Heart left ventricle (tissue), 16 donors: ENCODE results near the gene NTNG2. TPM values are rescaled to one million over a fixed set of nuclear protein-coding genes. Genes with fewer than 3 reads are reported as not detected.
A peak's percentile ranks its signal among the peaks of the same experiment; 100 is the strongest.

Source experiments
- ATAC-seq, 4 donors: fragments of 200-7000 bp; cut with Tn5 transposase; one replicate each; pipeline ENCODE4 v1.9.1; 2020 to 2022; ENCODE audit warnings: moderate library complexity in 4 of 4, mild to moderate bottlenecking in 3 of 4, moderate number of reproducible peaks in 1 of 4
- DNase-seq, 5 donors: peaks; one replicate each; pipeline ENCODE4 v3.0.0-alpha.2; 2020
- H3K27ac ChIP-seq, 12 donors: fragments of 200-600 bp; sonication (generic) in 4 of 12; one replicate each; pipeline versions ENCODE4 v1.5.0 to v1.8.0; 2016 to 2022; ENCODE audit warnings: mild to moderate bottlenecking in 2 of 12
- H3K27me3 ChIP-seq, 9 donors: fragments of 200-600 bp; sonication (generic) in 2 of 9; one replicate each; pipeline versions ENCODE4 v1.5.1 to v1.8.0; 2016 to 2022; ENCODE audit warnings: mild to moderate bottlenecking in 3 of 9
- H3K36me3 ChIP-seq, 9 donors: fragments of 200-600 bp; sonication (generic) in 2 of 9; one replicate each; pipeline versions ENCODE4 v1.5.0 to v1.8.0; 2018 to 2022; ENCODE audit warnings: mild to moderate bottlenecking in 2 of 9
- H3K4me1 ChIP-seq, 12 donors: fragments of 200-600 bp; sonication (generic) in 4 of 12; one replicate each; pipeline versions ENCODE4 v1.5.0 to v1.8.0; 2016 to 2022; ENCODE audit warnings: mild to moderate bottlenecking in 3 of 12
- H3K4me3 ChIP-seq, 12 donors: fragments of 200-600 bp; sonication (generic) in 4 of 12; one replicate each; pipeline versions ENCODE4 v1.5.0 to v1.8.0; 2017 to 2022; ENCODE audit warnings: mild to moderate bottlenecking in 9 of 12, moderate library complexity in 4 of 12
- H3K9me3 ChIP-seq, 12 donors: fragments of 200-600 bp; sonication (generic) in 4 of 12; one replicate each; pipeline versions ENCODE4 v1.5.0 to v1.8.0; 2016 to 2022; ENCODE audit warnings: mild to moderate bottlenecking in 1 of 12
- POLR2A ChIP-seq, 2 donors: fragments of 450-650 bp; IDR thresholded peaks; one replicate each; pipeline ENCODE4 v1.6.1; 2017; ENCODE audit warnings: antibody characterized with exemption in 2 of 2, mild to moderate bottlenecking in 2 of 2, moderate library complexity in 2 of 2
- WGBS, 4 donors: extraction: QIAGEN DNeasy Blood & Tissue Kit in 2 of 4; methylation state at CpG; one replicate each; pipeline versions ENCODE4 v1.1.5 to v1.1.7; 2013 to 2018; 5-methylcytosine and 5-hydroxymethylcytosine counted together
- intact Hi-C, 10 donors: fragments of 100-400 bp; cut with DNase I; formaldehyde crosslinking; loops; one replicate each; pipeline versions ENCODE4 v1.11.1 to v1.14.2; 2022
- polyA plus RNA-seq, 2 donors: library from polyadenylated mRNA; stranded (reverse); fragments of 200-250 nt; gene quantifications; one replicate each; pipeline ENCODE4 v1.2.3, GENCODE V29; 2013
- total RNA-seq, 9 donors: library from RNA; depleted of rRNA in 2 of 9; stranded (reverse); fragments of >200 nt in 2 of 9; fragmentation: NEBNext Ultra II Directional in 3 of 9; extraction: Animal tissue kit (Norgen Biotek cat#: 25700) in 3 of 9; gene quantifications; one replicate each; pipeline versions ENCODE4 v1.1.0 to v1.2.4, GENCODE V29; 2016 to 2023
- TF ChIP-seq, protein P1 (sequence below), 12 donors: fragments of 200-600 bp; sonication (generic) in 4 of 12; IDR thresholded peaks; one replicate each; pipeline versions ENCODE4 v1.5.0 to v1.8.0; 2018 to 2022; ENCODE audit warnings: antibody characterized with exemption in 12 of 12, mild to moderate bottlenecking in 5 of 12
- donor health status: ischemic (EF 13 %, LVEDD 7.1; RV severe dilation, severe dysfunction).
- donor health status: healthy with polysubstance abuse.
- donor health status: DM: no; HTN: yes; CAD: no.
- donor health status: DM: no; HTN: no; CAD: no.
- donor health status: ischemic (EF 25% LVEDD 6.9; RV normal size, moderate dysfunction).
- donor health status: ischemic (EF 25% LVEDD 5.7; RV mildly dilated, moderate dysfunction).
- donor health status: healthy.
- donor health status: DM: yes; HTN: yes; CAD: no.
- donor health status: ischemic (EF 35%, LVEDD 5.7; RV mildly dilated, moderate dysfunction).
- donor health status: nonischemic (EF 11% LVEDD 7.7; RV severe dilation, severe dysfunction).
- donor health status: DM: yes; HTN: yes; CAD: no.
- donor health status: PGD.
- donor health status: ischemic (EF 29% LVEDD 5.4; RV normal size, mild dysfunction).
- donor health status: nonischemic (EF 23%, LVEDD 6.1; RV moderate dilation, normal function).

The NTNG2 gene
- total and polyA plus RNA-seq, 11 donors = 0.28 to 4.1 (median 2.2) TPM

DNA sequence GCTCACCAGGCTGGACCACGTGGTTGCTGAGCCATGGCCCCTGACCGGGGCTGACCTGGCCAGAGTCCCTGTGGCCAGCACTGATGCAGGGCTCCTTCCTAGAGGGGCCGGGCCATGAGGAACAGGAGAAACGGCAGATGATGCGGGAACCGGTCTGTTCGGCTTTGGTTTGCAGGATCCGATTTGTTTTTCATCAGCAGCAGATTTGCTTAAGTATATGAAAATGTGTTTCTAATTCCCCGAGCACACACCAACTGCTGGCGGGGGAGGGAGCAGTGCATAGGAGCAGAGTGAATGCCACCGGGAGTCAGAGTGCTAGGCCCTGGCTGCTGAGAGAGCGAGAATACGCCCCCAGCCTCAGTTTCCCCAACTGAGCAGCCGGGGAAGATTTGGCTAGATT, 13.6 kb downstream of the NTNG2 start:
- Histone ChIP-seq H3K4me3 (no peak overlapping the region), H3K27me3 (no peaks in the 10 kb centered on the region), H3K36me3 (no peaks in the 10 kb centered on the region), H3K9me3 (no peaks in the 10 kb centered on the region), H3K4me1 (no peaks in the 10 kb centered on the region), H3K27ac (no peak overlapping the region)
- DNase-seq (no peak), ATAC-seq (no peak)
- WGBS, 4 donors = 58 to 66% (median 62%) methylated on average over 14 of the region's 14 CpGs
- intact Hi-C loops = no loop called here
- TF ChIP-seq POLR2A (IDR thresholded peaks at IDR 0.05) = no peak
- TF ChIP-seq, protein P1, sequence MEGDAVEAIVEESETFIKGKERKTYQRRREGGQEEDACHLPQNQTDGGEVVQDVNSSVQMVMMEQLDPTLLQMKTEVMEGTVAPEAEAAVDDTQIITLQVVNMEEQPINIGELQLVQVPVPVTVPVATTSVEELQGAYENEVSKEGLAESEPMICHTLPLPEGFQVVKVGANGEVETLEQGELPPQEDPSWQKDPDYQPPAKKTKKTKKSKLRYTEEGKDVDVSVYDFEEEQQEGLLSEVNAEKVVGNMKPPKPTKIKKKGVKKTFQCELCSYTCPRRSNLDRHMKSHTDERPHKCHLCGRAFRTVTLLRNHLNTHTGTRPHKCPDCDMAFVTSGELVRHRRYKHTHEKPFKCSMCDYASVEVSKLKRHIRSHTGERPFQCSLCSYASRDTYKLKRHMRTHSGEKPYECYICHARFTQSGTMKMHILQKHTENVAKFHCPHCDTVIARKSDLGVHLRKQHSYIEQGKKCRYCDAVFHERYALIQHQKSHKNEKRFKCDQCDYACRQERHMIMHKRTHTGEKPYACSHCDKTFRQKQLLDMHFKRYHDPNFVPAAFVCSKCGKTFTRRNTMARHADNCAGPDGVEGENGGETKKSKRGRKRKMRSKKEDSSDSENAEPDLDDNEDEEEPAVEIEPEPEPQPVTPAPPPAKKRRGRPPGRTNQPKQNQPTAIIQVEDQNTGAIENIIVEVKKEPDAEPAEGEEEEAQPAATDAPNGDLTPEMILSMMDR (IDR thresholded peaks at IDR 0.05) = no peak

DNA sequence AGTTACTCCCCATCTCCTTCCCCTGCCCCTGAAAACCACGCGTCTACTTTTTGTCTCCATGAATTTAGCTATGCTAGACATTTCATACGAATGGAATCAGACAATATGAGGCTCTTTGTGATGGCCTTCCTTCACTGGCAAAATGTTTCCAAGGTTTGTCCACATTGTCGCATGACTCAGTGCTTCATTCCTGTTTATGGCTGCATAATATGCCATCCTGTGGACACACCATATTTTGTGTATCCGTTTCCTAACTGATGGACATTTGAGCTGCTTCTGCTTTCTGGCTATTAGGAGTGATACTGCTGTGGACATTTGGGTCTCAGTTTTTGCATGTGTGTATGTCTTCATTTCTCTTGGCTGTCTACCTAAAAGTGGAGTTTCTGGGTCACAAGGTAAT, 14.5 kb downstream of the NTNG2 start:
- H3K27ac ChIP-seq = no peak overlapping the region
- no peaks in the 10 kb centered on the region for H3K27me3 ChIP-seq
- no peaks in the 10 kb centered on the region for H3K9me3 ChIP-seq
- DNase-seq (no peak), ATAC-seq (no peak)
- intact Hi-C loops = no loop called here
- H3K4me3 ChIP-seq = no peak overlapping the region
- H3K4me1 ChIP-seq = peaks cover 0 to 1% (median 0%) of the 10 kb centered on the region in 12 donors
- WGBS, 4 donors = 84 to 94% (median 93%) methylated on average over 5 of the region's 5 CpGs
- TF ChIP-seq, protein P1 (IDR thresholded peaks at IDR 0.05) = no peak
- no peak for TF ChIP-seq POLR2A (IDR thresholded peaks at IDR 0.05)
- H3K36me3 ChIP-seq = no peaks in the 10 kb centered on the region

DNA sequence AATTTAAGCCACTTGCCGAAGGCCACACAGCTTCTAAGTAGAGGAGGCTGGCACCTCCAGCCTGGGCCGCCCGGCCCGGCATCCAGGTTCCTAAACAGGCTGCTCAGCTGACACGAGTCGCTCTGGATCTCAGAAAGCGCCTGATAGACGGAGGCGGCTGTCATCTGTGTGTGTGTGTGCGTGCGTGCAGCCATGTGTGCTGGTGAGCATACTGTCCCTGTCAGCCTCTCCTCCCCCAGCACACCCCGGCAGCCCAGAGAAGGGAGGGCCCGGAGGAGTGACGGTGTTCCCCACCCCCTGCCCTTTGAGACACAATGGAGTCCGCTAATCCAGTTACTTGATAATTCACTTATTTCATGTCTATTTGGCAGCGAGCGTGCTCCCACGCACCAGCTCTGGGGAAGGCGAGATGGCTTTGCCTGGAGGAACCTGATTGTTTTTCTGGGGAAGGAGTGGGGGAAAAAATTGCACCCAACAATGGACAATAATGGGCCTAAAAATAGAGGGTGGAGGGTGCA, 20.0 kb downstream of the NTNG2 start:
- ATAC-seq (peak; percentile 92 to 93 (median 92)), DNase-seq (peak in 4 of 5 donors; percentile 43 to 85 (median 72))
- Histone ChIP-seq H3K27ac (peak overlapping the region in 9 of 12 donors; percentile 16 to 79 (median 67)), H3K9me3 (no peaks in the 10 kb centered on the region), H3K4me1 (peaks cover 0 to 16% (median 6%) of the 10 kb centered on the region in 12 donors), H3K4me3 (no peak overlapping the region), H3K27me3 (peaks cover 0 to 3% (median 0%) of the 10 kb centered on the region in 9 donors), H3K36me3 (no peaks in the 10 kb centered on the region)
- TF ChIP-seq, protein P1 (IDR thresholded peaks at IDR 0.05) = no peak
- TF ChIP-seq POLR2A (IDR thresholded peaks at IDR 0.05) = no peak
- intact Hi-C loops = loop anchor here in 1 of 10 donors (2.0 kb wide), 1 partner anchor 33 kb away; no protein-coding TSS in a partner anchor
- 28 to 36% (median 31%) methylated on average over 14 to 19 of the region's 19 CpGs for WGBS, 4 donors

DNA sequence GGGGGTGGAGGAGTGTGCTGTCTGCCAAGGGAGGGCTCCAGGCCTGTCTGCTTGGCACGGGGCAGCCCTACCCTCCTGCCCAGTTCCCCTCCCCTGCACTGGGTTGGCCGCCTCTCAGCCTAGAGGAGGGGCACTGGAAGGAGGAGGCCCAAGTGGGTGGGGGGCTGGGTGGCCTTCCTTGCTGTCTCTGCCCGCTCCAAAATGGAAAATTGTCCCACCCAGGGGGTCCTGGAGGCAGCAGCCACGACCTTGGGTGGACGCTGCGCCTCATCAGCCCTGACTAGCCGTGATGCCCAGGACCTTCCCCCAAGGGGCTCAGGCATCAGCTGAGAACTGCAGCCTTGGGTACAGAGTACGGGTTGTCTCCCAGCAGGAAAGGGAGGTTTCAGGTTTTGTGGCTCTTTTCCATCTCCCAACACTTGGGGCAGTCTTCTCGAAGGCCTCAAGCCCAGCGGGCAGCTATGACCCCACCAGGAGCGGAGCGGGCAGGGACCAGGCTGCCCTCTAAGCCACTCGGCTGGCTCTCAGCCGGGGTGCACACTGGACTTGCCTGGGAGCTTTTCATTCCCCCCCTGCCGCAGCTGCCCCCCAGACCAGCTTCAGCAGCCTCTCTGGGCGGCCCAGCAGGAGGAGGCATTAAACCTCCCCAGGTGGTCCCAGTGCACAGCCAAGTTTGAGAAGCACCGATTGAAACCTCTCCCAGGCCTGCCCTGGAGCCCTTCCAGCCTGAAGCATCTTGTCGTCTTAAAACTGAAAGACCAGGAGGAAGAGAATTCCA, 20.6 kb downstream of the NTNG2 start:
- peaks cover 0 to 16% (median 6%) of the 10 kb centered on the region in 12 donors for H3K4me1 ChIP-seq
- ATAC-seq = peak; percentile 87 to 91 (median 88)
- TF ChIP-seq, protein P1 (IDR thresholded peaks at IDR 0.05) = peak in 3 of 12 donors; percentile 14 to 27 (median 21)
- no peak for TF ChIP-seq POLR2A (IDR thresholded peaks at IDR 0.05)
- H3K27me3 ChIP-seq = peaks cover 0 to 3% (median 0%) of the 10 kb centered on the region in 9 donors
- H3K36me3 ChIP-seq = no peaks in the 10 kb centered on the region
- no peak overlapping the region for H3K4me3 ChIP-seq
- peak overlapping the region in 9 of 12 donors; percentile 16 to 79 (median 67) for H3K27ac ChIP-seq
- intact Hi-C loops = loop anchor here in 1 of 10 donors (2.0 kb wide), 1 partner anchor 32 kb away; no protein-coding TSS in a partner anchor
- no peaks in the 10 kb centered on the region for H3K9me3 ChIP-seq
- DNase-seq = peak in 3 of 5 donors; percentile 30 to 69 (median 59)
- WGBS, 4 donors = 35 to 57% (median 42%) methylated on average over 11 to 18 of the region's 18 CpGs
